Epithelial cell of prostate (primary cell): ENCODE measurements around the gene MPP2.
"Not testable (repeated sequence)": the region's sequence is repeated elsewhere in the genome, so short reads cannot be mapped to it uniquely, and the experiment has no call there.

Experiments used
- DNase-seq: peaks from one replicate; pipeline ENCODE4 v3.0.0-alpha.2; 2011; ENCODE audit warnings: low read depth, low spot score
- H3K27ac ChIP-seq: fragments of 450-650 bp; 2 replicates; pipeline ENCODE4 v1.5.1; 2017; ENCODE audit warnings: mild to moderate bottlenecking

Gene MPP2, protein sequence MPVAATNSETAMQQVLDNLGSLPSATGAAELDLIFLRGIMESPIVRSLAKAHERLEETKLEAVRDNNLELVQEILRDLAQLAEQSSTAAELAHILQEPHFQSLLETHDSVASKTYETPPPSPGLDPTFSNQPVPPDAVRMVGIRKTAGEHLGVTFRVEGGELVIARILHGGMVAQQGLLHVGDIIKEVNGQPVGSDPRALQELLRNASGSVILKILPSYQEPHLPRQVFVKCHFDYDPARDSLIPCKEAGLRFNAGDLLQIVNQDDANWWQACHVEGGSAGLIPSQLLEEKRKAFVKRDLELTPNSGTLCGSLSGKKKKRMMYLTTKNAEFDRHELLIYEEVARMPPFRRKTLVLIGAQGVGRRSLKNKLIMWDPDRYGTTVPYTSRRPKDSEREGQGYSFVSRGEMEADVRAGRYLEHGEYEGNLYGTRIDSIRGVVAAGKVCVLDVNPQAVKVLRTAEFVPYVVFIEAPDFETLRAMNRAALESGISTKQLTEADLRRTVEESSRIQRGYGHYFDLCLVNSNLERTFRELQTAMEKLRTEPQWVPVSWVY

DNA sequence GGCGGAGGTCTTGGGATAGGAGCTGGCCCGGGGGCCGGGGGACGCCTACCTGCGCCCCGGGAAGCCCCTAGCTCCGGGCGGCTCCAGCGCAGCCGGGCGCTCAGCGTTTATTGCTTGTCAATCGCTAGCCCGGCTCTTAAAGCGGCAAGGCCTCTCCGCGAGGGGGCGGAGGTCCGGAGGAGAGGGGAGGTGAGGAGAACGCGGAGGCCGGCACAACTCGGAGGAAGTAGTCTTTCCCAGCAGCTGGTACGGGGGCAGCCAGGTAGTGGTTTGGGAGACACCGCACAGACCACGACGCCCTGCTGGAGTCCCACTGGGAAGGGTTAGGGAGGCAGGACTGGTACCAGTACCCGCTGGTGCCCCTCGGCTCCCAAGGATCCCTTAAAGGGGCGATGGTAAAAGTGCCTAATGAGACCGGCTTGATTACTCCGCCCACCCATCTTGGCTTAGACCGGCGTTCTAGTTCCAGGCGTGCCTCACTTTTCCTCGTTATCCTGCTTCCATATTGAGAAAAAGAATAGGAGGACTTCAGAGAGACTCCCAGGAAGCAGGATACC lies at the start of gene MPP2:
MPP2 (minus strand) TSS at position 112 of the 557 bp plus-strand sequence. CDS start 3,076 bp downstream, outside the sequence.
- no peak within 1 kb of the TSS for H3K27ac ChIP-seq
- no peak for DNase-seq

DNA sequence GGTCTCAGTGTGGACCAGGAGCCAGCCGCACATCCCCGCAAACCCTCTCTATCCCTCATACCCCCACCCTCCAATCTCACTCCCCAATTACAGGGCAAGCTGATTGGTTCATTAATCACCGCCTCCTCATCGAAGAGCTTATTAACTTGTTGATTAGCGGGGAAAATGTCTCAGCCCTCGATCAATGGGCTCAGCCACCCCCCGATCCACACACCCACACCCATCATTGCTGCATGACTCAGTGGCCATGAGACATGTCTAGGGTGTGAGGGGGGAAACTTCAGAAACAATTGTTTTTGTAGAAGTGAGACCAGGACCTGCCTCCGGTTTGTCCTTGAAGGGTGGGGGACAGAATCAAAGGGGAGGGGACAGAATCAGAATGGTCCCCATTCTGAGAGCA lies 48.9 kb upstream of the MPP2 start:
- no peak overlapping the region for H3K27ac ChIP-seq
- no peak for DNase-seq

DNA sequence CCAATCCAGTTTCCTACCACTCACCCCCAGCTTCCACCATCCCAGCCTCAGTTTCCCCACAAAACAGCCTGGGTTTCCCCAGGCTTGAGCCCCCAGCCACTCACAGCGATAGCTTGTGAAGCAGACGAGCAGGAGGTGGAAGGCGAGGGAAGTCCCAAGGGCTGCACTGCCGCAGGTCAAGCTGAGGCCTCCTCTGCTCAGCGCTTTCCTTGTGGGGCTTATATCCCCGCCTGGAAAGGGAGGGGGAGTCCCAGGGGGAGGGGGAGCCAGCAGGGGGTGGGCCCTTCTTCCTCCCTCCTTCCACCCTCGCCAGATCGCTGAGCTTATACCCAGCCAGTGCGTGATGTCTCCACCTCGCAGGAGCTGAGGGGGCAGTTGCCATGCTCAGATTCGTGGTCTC lies 46.4 kb upstream of the MPP2 start, which contains the start of gene PYY:
PYY (minus strand) TSS at position 195 of the 400 bp plus-strand sequence. CDS start 457 bp downstream, outside the sequence.
- no peak within 1 kb of the TSS for H3K27ac ChIP-seq
- no peak for DNase-seq

DNA sequence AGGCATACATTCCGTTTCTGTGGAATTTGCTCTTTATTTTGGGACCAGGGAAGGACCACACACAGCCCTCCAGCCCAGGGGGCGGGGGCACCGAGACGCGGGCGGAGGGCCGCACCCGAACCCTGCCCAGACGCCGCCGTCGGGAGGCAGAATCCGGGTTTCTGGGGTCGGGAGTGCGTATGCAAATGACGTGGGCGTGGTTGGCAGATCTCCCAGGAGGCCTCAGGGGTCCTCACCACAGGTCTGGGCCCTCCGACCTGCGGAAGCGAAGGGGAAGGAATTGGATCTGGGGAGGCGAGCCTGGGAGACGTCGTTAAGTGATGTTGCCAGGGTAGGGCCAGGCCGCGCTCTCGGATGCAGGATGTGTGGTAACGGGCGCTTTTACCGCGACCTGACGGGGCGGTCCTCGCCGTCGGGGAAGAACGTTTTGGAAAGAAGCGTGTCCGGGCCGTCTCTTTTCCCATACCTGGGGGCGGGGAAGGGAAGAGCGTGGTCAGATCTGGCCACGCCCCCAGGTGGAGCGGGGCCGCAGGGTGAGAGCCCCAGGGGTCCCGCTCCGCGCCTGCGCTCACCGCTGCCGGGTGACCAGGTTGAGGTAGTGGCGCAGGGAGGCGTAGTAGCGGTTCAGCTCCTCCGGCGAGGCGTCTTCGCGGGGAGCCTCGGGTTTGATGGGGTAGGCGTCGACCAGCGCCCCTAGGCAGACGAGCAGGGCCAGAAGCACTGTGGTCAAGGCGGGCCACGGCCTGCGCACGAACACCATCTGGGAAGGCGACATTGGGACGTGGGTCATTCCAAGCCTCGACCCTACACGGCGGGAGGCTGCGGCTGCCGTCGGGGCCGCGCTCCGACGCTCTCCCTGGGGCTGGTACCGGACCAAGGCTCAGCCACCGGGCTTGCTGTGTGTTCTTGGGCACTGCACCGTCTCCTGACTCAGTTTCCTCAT lies 45.7 kb upstream of the MPP2 start:
- no peak overlapping the region for H3K27ac ChIP-seq

DNA sequence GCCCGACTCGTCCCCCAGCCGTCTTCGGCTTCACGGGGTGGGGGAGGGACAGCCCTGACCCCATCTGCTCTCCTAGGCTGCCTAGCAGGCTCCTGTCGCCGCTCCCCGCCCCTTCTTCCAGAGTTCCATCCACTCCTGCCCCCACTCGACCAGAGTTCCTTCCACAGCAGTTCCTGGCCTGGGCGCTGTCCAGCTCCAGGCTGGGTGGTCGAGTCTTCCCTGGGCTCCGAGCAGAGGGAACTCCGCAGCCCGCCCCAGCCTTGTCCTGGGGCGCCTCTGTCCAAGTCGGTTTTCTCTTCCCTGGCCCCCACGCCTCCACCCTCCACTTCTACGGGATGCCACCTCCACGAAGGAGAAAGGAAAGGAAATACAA lies 45.0 kb upstream of the MPP2 start:
- DNase-seq = no peak
- no peak overlapping the region for H3K27ac ChIP-seq

More for the DNA sequence above, 45.7 kb upstream of the MPP2 start:
- DNase-seq = no peak

DNA sequence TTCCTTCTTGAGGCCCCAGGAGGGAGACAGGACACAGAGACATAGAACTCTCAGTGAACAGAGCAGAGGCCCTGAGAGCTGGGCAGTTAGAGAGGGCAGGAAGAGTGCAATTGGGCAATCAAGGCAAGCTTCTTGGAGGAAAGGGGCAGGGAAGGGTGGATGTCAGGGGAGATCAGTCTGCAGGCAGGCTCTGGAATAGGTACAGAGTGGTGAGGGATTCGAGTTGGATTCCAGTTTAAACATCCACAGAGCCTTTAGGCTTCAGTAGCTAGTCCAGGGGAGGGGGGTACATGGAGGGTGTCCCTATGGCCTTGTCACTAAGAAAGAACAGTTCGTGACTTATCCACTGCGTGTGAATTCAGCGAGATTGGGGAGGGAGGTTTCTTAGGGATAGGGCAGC lies 44.4 kb upstream of the MPP2 start:
- no peak for DNase-seq

DNA sequence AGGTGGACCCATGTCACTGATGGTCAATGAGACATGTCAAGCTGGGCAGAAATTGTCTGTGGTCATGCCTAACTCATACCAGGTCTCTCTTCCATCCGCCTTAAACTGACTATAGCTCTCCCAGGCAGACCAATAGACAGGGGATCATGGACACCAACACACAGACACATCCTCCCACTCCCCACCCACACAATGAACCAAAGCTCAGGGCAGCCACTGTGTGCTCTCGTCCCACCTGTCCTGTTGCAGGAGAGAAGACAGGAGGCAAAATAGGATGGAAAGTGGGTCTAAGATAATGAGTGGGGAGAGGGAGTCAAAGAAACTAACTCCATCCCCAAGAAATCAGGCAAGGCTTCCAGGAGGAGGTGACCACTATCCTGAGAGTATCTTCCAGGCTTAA lies 43.2 kb upstream of the MPP2 start:
- DNase-seq = no peak
- H3K27ac ChIP-seq = no peak overlapping the region

More for the DNA sequence above, 44.4 kb upstream of the MPP2 start:
- no peak overlapping the region for H3K27ac ChIP-seq

DNA sequence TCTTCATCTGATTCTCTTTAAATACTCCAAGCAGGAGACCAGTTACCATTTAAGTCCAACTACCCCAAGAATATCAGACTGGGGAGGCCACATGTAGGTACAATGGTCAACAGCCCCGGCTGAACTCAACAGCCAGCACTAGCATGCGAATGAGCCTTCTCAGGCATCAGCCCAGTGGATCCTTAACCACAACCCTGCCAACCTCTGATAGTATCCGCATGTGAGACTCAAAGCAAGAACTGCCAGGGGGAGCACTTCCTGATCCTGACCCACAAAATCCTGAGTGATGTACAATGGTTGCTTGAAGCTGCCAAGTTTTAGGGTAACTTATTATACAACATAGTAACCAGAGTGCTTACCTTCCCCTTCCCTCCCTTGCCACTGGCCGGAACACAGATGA lies 42.4 kb upstream of the MPP2 start:
- no peak for DNase-seq
- H3K27ac ChIP-seq = no peak overlapping the region

DNA sequence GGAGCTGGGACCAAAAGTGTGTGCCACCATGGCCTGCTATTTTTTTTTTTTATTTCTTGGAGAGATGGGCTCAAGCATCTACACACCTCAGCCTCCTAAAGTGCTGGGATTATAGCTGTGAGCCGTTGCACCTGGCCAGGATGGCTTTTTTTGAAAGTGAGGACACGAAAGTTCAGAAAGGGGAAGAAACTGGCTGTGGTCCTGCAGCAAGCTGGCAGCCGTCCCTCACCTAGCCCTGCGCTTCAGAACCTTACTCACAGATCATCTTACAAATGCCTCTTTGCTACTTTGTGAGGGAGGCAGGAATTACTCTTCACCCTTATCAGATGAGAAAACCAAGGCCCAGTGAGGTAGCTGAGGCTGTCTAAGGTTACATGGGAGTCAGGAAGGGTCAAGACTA lies 39.4 kb upstream of the MPP2 start:
- H3K27ac ChIP-seq = no peak overlapping the region
- DNase-seq = no peak

DNA sequence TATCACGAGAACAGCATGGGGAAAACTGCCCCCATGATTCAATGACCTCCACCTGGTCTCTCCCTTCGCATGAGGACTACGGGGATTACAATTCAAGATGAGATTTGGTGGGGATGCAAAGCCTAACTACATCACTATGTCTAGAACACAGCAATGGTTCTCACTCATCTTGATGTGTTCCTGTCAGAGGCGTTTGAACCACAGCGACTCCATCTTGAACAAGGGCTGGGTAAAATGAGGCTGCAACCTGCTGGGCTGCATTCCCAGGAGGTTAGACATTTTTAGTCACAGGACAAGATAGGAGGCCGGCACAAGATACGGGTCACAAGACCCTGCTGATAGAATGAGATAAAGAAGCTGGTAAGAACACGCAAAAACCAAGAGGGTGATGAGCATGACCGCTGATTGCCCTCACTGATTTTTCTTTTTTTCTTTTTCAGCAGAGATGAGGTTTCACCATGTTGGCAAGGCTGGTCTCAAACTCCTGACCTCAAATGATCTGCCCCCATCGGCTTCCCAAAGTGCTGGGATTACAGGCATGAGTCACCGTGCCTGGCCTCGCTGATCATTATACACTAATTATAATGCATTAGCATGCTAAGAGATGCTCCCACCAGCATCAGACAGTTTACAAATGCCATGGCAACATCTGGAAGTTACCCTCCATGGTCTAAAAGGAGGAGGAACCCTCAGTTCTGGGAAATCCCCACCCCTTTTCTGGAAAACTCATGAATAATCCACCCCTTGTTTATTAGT lies 37.9 kb upstream of the MPP2 start:
- DNase-seq = no peak
- H3K27ac ChIP-seq = no peak overlapping the region

DNA sequence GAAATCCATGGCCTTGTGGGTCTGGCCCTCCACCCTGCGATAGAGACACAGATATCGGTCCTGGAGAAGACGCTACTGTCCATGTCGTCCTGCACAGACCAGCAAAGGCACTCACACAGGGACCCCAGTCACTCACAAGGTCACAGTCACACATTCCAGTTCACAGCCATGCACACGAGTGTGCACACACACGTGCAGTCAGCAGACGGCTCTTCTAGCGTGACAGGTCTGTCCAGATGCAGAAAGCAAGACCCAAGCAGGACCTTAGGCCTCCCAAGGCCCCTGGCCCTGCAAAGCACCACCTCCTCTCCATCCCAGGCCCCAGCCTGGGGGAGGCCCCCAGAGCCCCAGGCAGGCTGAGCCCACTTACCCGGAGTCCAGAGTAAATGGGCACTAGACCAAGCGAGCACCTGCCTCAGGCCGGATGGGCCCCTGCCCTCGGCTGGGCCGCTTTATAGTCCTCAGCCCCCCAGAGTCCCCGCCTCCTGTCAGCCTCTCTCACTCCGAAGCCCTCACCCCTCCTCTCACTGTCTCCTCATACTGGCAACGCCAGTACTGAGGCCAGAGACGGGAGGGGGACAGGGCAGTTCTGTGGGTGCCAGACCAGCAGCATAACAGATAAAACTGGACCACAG lies 34.8 kb upstream of the MPP2 start, which contains the start of gene PPY:
PPY (minus strand) TSS at position 426 of the 635 bp plus-strand sequence. CDS start 822 bp downstream, outside the sequence.
- no peak within 1 kb of the TSS for H3K27ac ChIP-seq

DNA sequence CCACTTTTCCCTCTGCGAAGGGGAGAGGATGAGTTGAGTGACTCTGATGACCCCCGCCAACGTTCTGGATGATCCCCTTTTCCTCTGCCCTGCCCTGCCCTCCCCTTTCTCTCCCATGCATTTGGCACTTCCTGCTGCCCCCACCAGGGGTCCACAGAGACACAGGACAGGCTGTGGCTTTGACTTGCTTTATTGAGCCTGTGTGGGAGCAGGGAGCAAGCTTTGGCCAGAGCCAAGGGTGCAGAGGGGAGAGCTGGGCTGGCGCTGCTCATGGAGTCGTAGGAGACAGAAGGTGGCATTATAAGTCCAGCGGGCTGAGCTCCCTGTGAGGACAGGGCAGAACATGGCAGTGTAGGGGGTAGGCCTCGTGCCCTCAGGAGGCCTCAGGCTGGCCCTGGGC lies 33.3 kb upstream of the MPP2 start:
- H3K27ac ChIP-seq = no peak overlapping the region
- DNase-seq = no peak

More for the DNA sequence above, 34.8 kb upstream of the MPP2 start, which contains the start of gene PPY:
- no peak for DNase-seq

DNA sequence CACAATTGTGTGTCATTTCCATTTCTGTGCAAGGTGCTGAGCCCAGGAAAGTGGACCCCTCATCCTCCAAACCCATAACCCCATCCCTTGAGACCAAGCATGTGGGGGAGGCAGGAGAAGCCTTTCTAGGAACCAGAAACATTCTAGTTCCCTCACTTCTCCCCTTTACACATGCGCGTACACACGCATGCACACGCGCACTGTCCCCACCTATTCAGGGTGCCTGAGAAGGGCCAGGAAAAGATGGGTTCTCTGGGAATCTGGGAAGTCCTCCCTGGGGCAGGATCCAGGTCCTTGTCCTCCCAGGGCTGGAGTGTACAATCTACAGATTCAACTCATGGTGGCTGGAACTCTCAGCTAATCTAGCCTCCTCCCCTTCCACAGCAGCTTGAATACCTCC lies 32.5 kb upstream of the MPP2 start:
- no peak for DNase-seq
- H3K27ac ChIP-seq = no peak overlapping the region

DNA sequence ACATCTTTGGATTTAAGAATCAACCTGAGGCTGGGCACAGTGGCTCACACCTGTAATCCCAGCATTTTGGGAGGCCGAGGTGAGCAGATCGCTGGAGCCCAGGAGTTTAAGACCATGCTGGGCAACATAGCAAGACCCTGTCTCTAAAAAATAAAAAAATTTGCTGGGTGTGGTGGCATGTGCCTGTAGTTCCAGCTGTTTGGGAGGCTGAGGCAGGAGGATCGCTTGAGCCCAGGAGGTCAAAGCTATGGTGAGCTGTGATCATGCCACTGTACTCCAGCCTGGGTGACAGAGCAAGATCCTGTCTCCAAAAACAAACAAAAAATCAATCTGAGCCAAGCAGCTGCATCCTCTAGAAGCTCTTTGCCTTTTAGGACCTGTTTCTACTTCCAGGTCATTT lies 32.1 kb upstream of the MPP2 start:
- not testable (repeated sequence) for H3K27ac ChIP-seq, DNase-seq

DNA sequence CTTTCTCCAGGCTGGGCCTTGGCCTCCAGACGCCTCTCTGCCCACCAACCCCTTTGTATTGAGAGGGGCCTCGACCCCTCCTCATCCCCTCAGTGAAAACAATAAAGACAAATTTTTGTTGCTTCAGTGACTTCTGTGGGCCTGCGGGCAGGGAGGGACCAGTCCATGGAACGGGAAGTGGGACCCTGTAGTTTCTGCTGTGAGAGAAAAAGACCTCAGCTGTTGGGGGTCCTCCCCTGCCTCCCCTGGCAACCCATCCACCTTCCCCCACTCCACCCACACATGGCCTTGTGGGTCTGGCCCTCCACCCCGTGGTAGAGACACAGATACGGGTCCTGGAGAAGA lies 31.5 kb upstream of the MPP2 start:
- no peak overlapping the region for H3K27ac ChIP-seq
- DNase-seq = no peak

DNA sequence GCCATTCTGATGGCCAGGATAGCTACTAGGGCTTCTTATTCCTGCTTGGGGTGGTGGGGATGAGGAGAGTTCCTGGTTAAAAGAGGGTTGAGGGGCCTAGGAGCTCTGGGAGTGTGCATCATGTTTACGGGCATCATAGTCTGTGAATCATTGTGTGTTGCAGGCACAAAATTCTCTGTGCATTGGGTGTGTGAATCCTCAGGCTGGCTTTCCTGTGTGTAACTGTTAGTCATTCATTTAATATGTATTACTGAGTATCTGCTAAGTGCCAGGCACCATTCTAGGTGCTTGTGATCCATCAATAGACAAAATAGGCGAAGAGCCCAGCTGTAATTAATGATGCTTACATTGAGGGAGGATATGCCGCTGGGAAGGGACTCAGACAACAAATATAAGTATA lies 29.1 kb upstream of the MPP2 start:
- no peak overlapping the region for H3K27ac ChIP-seq

DNA sequence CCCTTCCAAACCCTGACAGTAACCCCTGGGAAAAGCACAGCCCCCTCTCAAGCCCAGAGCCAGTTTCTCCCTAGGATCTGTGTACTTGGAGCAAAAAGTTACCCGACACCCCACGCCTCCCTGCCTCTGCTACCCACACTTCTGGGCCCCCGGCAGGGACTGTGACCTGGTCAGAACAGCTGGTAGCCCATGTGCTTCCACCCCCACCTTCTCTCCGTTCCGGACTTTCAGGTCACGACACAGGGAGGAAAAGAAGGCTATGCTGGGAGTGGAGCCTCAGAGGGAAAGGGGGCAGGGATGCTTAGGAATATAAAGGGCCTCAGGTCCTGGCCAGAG lies 28.6 kb upstream of the MPP2 start:
- no peak overlapping the region for H3K27ac ChIP-seq
- no peak for DNase-seq

More for the DNA sequence above, 29.1 kb upstream of the MPP2 start:
- peak; percentile 31 for DNase-seq

DNA sequence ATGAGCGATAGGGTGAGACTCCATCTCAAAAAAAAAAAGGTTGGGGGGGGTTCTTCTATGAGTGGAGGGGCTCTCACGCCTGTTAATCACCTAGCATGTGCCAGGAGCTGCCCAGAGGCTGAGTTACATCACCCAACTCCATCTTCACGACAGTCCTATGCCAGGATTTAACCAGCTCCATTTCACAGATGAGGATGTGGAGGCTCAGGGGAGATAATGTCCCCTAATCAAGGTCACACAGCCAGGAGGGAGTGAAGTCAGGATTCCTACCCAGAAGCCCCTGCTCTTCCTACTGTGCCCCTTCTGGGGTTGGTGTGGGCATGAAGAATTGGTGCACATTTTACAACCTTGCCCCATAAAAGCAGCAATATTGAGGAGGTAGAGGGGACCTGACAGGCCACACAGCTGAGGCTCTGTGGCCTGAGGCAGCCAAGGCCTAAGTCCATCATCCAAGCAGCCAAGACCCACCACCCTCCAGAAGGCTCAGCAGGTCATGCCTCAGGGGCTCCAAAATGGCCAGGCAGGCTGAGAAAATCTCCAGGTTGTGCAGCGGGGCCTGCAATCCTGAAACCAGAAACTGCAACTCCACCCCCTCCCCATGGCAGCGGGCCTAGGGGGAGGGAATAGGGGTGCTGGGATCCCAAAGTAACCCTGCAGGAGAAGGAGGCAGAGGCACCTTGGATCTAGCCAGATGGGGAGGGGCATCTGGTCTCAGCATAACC lies 28.0 kb upstream of the MPP2 start:
- no peak overlapping the region for H3K27ac ChIP-seq
- DNase-seq = no peak

DNA sequence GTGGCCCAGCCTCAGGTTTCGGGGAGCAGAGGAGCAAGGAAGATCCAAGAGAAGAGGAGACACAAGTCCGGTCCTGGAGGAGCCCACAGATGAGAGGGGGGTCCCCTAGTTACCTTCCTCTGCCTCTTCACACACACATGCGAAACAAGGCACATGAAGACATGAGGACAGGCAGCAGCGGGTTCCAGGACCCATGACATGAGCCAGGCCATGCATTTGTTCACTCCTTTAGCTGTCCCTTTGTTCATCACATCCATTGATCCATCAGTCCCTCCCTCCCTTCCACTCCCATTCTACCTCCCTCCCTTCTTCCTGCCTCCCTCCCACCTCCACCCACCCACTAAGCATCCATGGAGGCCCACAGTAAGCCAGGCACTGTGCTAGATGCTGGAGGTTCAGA lies 25.6 kb upstream of the MPP2 start:
- no peak overlapping the region for H3K27ac ChIP-seq
- no peak for DNase-seq
